Activated CD8-positive, alpha-beta memory T cell treated with anti-CD3 and anti-CD28 coated beads, Interleukin-2, amount 50 U/mL, for 48 hours (primary cell): ENCODE data around the gene VPS13D.
"Not testable (repeated sequence)": the region's sequence is repeated elsewhere in the genome, so short reads cannot be mapped to it uniquely, and the experiment has no call there.

Experiments
- DNase-seq: peaks from one replicate; pipeline ENCODE4 v3.0.0-alpha.2; 2020

VPS13D gene

DNA sequence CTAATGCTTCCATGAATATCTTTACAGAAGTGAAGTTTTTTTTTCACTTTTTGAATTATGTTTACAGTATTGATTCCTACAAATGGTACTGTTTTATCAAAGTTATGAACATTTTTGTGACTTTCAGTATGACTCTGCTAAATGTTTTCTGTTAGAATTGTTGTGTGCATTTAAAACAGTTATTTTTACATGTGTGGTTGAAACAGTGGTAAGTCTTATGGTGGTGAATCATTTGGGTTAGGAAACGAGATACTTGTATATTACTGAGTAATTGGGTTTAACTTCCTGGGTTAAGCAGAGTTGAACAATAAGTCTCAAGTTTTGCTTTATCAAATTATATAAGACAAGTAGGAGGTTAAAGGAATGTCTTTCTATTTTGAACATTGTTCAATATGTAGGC lies 66.8 kb downstream of the VPS13D start:
- no peak for DNase-seq

GRCh38 chr1:12300706-12301105 lies 70.9 kb downstream of the VPS13D start:
- DNase-seq = no peak

DNA sequence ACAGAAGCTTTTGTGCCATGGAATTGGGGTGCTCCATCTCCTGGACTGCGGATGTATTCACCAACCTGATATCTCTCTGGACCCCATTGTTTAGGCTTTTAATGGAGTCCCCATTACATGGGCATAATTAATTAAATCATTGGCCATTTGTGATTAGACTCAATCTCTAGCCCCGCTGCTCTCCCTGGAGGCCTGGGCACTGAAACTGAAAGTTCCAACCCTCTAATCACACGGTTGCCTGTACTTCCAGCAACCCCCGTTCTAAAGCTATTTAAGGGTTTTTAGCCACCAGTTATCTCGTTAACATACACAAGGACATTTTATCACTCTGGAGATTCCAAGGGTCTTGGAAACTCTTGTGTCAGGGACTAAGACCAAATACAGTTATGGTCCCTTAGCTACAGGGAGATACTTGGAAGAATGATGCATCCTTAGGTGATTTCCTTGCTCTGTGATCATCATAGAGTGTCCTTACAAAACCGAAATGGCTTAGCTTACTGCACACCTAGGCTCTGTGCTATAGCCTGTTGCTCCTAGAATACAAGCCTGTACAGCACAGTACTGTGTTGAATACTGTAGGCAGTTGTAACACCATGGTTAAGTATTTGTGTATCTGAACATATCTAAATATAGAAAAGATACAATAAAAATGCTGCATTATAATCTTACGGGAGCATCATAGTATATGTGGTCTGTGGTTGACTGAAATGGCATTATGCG lies 71.8 kb downstream of the VPS13D start:
- no peak for DNase-seq

- DNase-seq = no peak
Measured at GRCh38 chr1:12302798-12303447, 73.1 kb downstream of the VPS13D start.

- DNase-seq = no peak
Measured at GRCh38 chr1:12305377-12305776, 75.5 kb downstream of the VPS13D start.

DNA sequence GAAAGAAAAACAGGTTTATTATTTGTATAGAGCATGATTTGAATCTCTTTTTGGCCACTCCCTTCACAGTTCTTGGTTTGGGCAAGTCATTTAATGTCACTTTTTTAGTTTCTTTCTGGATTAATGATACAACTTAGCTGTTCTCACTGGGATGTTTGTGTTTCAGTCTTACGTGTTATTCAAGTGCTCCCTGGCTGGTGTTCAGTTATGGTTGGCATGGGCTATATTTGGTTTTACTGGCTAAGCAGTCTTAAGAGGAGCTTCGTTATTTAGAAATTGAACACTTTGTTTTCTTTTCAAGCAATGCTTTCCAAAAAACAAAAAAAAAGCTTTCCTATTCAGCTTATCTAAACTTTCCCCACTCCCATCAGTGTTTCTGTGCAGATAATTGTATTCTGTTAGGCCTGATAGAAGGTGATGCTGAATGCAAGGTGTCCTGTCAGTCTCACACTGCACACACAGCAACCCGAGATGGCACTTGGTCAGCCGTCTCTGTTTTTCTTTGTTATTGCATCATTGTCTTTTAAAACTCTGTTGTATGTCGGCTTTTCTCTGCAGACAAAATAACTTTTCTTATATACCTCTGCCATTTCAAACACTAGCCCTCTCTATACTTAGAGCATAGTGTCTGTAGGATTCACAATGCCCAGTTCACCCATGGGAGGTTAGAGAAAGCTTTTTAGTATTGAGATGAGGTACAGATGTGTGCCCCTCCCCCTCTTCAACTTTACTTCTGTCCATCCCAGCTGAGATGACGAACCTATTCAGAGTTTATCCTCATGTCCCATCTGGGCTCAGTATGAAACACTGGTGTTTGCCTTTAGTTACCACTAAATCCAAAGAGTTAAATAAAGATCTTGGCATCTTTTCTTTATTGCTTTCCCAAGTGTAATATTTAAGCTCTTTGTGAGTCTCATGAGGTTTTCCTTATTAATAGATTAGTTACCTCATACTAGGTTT lies 80.2 kb downstream of the VPS13D start:
- DNase-seq = no peak

- DNase-seq = no peak
Measured at GRCh38 chr1:12314333-12314903, 84.6 kb downstream of the VPS13D start.

DNA sequence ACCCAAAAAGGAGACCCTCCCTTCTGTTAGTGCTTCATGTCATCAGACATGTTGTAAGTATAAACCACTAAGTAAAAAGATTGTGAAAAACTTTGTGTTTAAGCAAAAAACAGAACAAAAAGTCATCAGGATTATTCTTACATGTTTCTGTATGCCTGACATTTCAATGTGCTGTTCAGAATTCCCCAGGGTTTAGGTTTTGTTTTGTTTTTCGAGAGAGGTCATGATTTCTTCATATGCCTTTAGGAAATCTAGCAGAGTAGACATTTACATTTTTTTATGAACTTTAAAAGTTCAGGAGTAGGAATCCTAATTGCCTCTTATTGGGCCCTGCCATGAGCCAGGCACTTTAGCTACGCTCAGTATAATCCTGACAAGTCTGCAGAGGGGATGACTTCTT lies 85.3 kb downstream of the VPS13D start:
- no peak for DNase-seq

- no peak for DNase-seq
Measured at GRCh38 chr1:12316331-12316730, 86.5 kb downstream of the VPS13D start.

- DNase-seq = no peak
Measured at GRCh38 chr1:12320486-12320885, 90.7 kb downstream of the VPS13D start.

DNA sequence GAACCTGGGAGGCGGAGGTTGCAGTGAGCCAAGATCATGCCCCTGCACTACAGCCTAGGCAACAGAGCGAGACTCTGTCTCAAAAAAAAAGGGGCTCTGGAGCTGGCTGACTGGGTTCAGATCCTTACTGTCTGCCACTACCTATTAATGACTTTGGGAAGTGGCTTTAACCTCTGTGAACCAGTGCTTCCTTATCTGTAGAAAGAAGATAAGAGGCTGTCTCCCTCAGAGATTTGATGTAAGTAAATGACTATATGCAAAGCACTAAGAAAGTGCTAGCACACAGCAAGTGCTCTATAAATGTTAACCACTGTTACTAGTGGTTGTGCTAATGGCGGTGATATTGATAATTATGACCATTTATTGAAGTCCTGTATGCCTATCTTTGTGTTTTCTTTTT lies 94.6 kb downstream of the VPS13D start:
- no peak for DNase-seq

- DNase-seq = not testable (repeated sequence)
Measured at GRCh38 chr1:12324973-12325372, 95.1 kb downstream of the VPS13D start.

GRCh38 chr1:12326986-12327385 lies 97.2 kb downstream of the VPS13D start:
- no peak for DNase-seq

- DNase-seq = no peak
Measured at GRCh38 chr1:12327566-12327965, 97.7 kb downstream of the VPS13D start.

DNA sequence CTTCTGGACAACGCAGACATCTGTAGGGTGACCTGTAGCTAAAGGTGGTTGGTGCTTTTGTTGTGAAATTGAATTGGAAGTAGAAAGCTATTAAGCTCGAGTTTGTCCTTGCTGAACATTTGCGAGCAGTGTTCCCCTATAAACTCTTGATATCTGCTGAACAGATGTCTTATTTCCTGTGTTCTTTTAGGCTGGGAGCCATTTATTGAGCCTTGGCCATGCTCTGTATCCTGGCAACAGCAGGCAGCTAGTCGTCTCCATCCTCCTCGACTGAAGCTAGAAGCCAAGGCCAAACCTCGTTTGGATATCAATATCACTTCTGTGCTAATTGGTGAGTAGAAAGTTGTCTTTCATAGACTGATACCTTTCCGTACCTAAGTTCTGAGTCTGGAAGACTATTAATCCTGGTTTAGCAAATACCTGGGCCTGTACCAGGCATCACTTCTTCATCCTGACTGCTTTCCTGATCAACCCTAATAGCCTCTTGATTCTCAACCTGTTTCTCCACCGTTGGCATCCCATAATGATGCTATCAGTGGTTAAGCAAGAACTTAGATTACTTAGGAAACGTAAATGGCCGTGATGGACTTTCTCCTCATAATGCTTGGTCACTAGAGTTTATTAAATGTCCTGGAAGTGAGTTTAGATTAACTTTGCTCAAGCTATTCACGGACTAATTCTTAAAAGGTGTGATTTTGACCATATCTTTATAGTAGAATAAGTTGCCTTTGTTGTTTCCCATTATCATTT lies 103.4 kb downstream of the VPS13D start:
- no peak for DNase-seq

DNA sequence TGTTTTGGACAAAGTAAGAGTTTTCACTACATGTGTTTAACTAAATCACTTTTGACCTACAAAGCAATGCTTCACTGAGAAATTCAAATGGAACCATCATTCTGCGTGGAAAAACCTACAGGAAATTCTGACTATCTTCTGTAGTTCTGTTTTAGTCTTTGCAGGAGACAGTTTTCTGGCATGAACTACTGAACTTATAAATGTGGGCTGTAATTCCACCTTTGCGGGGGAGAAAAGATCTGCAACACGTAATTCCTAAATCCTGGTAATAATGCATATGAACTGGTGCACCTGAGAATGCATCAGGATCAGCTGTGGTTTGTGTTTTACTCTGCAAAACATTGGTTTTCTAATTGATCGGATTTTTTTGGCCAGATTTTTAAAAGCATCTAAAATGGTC lies 106.0 kb downstream of the VPS13D start:
- no peak for DNase-seq

GRCh38 chr1:12336413-12336812 lies 106.6 kb downstream of the VPS13D start:
- no peak for DNase-seq

DNA sequence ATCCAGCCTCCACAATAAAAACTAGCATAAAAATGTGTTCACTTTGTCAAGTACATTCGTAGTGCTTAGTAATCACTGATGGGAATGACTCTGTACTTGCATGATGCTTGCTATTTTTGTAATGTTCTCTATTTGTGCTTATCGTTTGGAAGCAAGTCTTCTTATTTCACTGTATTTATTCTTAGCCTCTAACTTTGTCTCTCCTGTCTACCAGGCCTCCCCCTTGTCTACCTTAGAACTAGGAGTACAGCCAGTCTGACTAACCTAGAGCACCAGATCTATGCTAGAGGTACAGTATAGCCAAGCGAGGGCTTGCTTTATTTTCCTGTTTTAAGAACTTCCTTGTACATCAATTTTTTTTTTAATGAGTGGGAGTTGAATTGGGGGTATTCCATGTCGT lies 108.2 kb downstream of the VPS13D start:
- DNase-seq = no peak

- no peak for DNase-seq
Measured at GRCh38 chr1:12338823-12339222, 109.0 kb downstream of the VPS13D start.

- DNase-seq = no peak
Measured at GRCh38 chr1:12339396-12339795, 109.6 kb downstream of the VPS13D start.

- DNase-seq = no peak
Measured at GRCh38 chr1:12339811-12340543, 110.1 kb downstream of the VPS13D start.

GRCh38 chr1:12340544-12340930 lies 110.7 kb downstream of the VPS13D start:
- DNase-seq = no peak
